Hepatocyte (in vitro differentiated cells): ENCODE data around the gene PGP. TPM values are rescaled to one million over a fixed set of nuclear protein-coding genes. Genes with fewer than 3 reads are reported as not detected.

ENCODE experiments used
- DNase-seq: peaks from one replicate; pipeline ENCODE4 v3.0.0-alpha.2; 2016; ENCODE audit warnings: low spot score
- H2AFZ ChIP-seq: fragments of 200-600 bp; sonication (generic); 2 replicates; pipeline ENCODE4 v1.6.0; 2016; ENCODE audit warnings: antibody characterized with exemption, mild to moderate bottlenecking
- H3K27ac ChIP-seq: fragments of 200-600 bp; sonication (generic); 2 replicates; pipeline ENCODE4 v1.5.1; 2016; ENCODE audit warnings: mild to moderate bottlenecking
- H3K27me3 ChIP-seq: fragments of 200-600 bp; sonication (generic); 2 replicates; pipeline ENCODE4 v1.6.1; 2016
- H3K36me3 ChIP-seq: fragments of 200-600 bp; sonication (generic); replicated peaks from 2 replicates; pipeline ENCODE4 v1.5.1; 2016; ENCODE audit warnings: low read depth; ENCODE audit not compliant: insufficient read depth
- H3K4me1 ChIP-seq: fragments of 200-600 bp; sonication (generic); 2 replicates; pipeline ENCODE4 v1.5.1; 2016; ENCODE audit warnings: mild to moderate bottlenecking, moderate library complexity; ENCODE audit not compliant: insufficient read depth
- H3K4me2 ChIP-seq: fragments of 200-600 bp; sonication (generic); 2 replicates; pipeline ENCODE4 v1.6.0; 2016
- H3K4me3 ChIP-seq: fragments of 200-600 bp; sonication (generic); 2 replicates; pipeline ENCODE4 v1.5.1; 2016; ENCODE audit warnings: mild to moderate bottlenecking
- H3K79me2 ChIP-seq: fragments of 200-600 bp; sonication (generic); 2 replicates; pipeline ENCODE4 v1.6.0; 2017; ENCODE audit warnings: mild to moderate bottlenecking
- H3K9me2 ChIP-seq: fragments of 200-600 bp; sonication (generic); replicated peaks from 2 replicates; pipeline ENCODE4 v1.6.0; 2017; ENCODE audit warnings: mild to moderate bottlenecking; ENCODE audit not compliant: insufficient read depth
- H3K9me3 ChIP-seq: fragments of 200-600 bp; sonication (generic); 2 replicates; pipeline ENCODE4 v1.5.1; 2016; ENCODE audit warnings: low read depth, mild to moderate bottlenecking
- H4K20me1 ChIP-seq: fragments of 200-600 bp; sonication (generic); 2 replicates; pipeline ENCODE4 v1.6.0; 2016; ENCODE audit warnings: mild to moderate bottlenecking; ENCODE audit not compliant: insufficient read depth, poor library complexity, severe bottlenecking
- CTCF ChIP-seq: fragments of 200-600 bp; sonication (generic); IDR thresholded peaks from 2 replicates; pipeline ENCODE4 v1.5.1; 2016; ENCODE audit warnings: antibody characterized with exemption, mild to moderate bottlenecking; ENCODE audit not compliant: poor library complexity
- EZH2 ChIP-seq: fragments of 200-600 bp; sonication (generic); IDR thresholded peaks from 2 replicates; pipeline ENCODE4 v1.6.1; 2016; ENCODE audit warnings: antibody characterized with exemption, mild to moderate bottlenecking, borderline replicate concordance
- EZH2phosphoT487 ChIP-seq: fragments of 200-600 bp; sonication (generic); IDR thresholded peaks from one replicate; pipeline ENCODE4 v1.6.1; 2018; ENCODE audit warnings: antibody characterized with exemption, mild to moderate bottlenecking, low read depth, moderate library complexity; ENCODE audit not compliant: unreplicated experiment, severe bottlenecking
- WGBS: methylation state at CpG from one replicate; pipeline ENCODE4 v1.1.6; 2016; ENCODE audit warnings: low lambda C conversion rate; ENCODE audit errors: missing lambda C conversion rate; 5-methylcytosine and 5-hydroxymethylcytosine counted together
- polyA plus RNA-seq: library from polyadenylated mRNA; unstranded; fragments of >200 nt; fragmentation: Nextera tagmentation; extraction: Ambion mirVana; gene quantifications from 2 replicates; pipeline ENCODE4 v1.2.1, GENCODE V29; 2016
- total RNA-seq: library from RNA; depleted of rRNA; stranded (reverse); fragments of >200 nt; gene quantifications from 2 replicates; pipeline ENCODE4 v1.2.3, GENCODE V29; 2014

Gene PGP
- total and polyA plus RNA-seq, 2 experiments from 2014 or later: 20.6 to 38.0 TPM

- no peak for TF ChIP-seq CTCF
- no peak for TF ChIP-seq EZH2
- peak; percentile 59 for TF ChIP-seq EZH2phosphoT487
- Histone ChIP-seq H3K27ac (no peak within 1 kb of the TSS), H3K36me3 (no peaks in the 10 kb centered on the region), H3K9me3 (no peaks in the 10 kb centered on the region), H3K79me2 (no peaks in the 10 kb centered on the region), H3K4me2 (peak within 1 kb of the TSS; percentile 87), H3K4me1 (peaks cover 16% of the 10 kb centered on the region), H3K4me3 (peak within 1 kb of the TSS; percentile 23), H3K27me3 (peaks cover 26% of the 10 kb centered on the region), H3K9me2 (no peaks in the 10 kb centered on the region), H2AFZ (no peak within 1 kb of the TSS), H4K20me1 (peaks cover 14% of the 10 kb centered on the region)
- DNase-seq: peak; percentile 59
- WGBS: 6% methylated on average over 43 of the region's 64 CpGs
Measured at GRCh38 chr16:2236337-2237101, 21.9 kb upstream of the PGP start, which contains the start of gene DNASE1L2. DNASE1L2 (plus strand) TSS chr16:2236444; CDS start chr16:2236817, 373 bp downstream.

DNA sequence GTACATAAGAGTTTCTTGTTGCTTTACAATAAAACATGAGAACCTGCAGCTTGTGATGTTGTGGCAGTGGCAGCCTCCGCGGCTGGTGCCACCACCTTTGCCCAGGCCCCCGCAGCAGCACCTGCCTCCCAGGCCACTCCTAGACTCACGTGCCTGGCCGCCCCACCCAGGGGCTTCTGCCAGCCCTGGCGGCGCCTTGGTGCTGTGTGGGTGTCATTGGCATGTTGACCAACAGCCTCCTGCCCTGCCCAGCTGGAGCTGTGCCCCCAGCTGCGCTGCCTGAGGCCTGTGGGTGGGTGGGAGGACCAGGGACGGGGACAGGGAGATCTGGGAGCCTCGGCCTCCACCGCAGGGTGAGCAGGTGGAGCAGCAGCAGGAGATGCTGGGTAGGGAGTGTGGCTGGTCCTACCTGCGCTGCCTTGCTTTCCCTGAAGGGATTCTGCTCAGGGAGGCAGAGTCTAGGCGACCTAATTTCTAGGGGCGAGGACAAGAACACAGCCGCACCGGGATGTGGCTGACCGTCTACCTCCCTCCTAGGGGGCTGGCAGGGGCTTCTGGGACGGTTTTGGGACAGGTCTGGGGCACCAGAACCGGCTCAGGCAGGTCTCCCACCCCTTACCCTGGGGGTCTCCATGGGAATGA lies 21.2 kb upstream of the PGP start:
- Histone ChIP-seq H3K27ac (no peak overlapping the region), H3K79me2 (no peaks in the 10 kb centered on the region), H3K4me3 (no peak overlapping the region), H3K4me1 (peaks cover 16% of the 10 kb centered on the region), H4K20me1 (peaks cover 14% of the 10 kb centered on the region), H3K36me3 (no peaks in the 10 kb centered on the region), H3K9me2 (no peaks in the 10 kb centered on the region), H3K9me3 (no peaks in the 10 kb centered on the region), H2AFZ (no peak overlapping the region), H3K27me3 (peaks cover 26% of the 10 kb centered on the region), H3K4me2 (peak overlapping the region; percentile 87)
- 85% methylated on average over 18 of the region's 19 CpGs for WGBS
- TF ChIP-seq EZH2phosphoT487: no peak
- no peak for TF ChIP-seq CTCF
- no peak for TF ChIP-seq EZH2
- DNase-seq: no peak

DNA sequence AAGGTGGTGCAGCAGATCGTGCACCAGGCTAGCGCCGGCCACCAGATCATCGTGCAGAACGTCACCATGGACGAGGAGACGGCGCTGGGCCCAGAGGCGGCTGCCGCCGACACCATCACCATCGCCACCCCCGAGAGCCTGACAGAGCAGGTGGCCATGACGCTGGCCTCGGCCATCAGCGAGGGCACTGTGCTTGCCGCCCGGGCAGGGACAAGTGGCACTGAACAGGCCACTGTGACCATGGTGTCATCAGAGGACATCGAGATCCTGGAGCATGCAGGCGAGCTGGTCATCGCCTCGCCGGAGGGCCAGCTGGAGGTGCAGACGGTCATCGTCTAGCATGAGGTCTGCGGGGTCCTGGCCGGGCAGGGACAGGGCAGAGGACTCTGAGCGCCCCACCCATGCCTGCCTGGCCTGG lies 20.6 kb upstream of the PGP start:
- H3K4me2 ChIP-seq: no peak overlapping the region
- no peak overlapping the region for H3K27ac ChIP-seq
- H4K20me1 ChIP-seq: peaks cover 14% of the 10 kb centered on the region
- H3K4me3 ChIP-seq: no peak overlapping the region
- no peak overlapping the region for H2AFZ ChIP-seq
- peaks cover 26% of the 10 kb centered on the region for H3K27me3 ChIP-seq
- no peak for DNase-seq
- 97% methylated on average over 27 of the region's 28 CpGs for WGBS
- H3K9me2 ChIP-seq: no peaks in the 10 kb centered on the region
- no peaks in the 10 kb centered on the region for H3K9me3 ChIP-seq
- no peaks in the 10 kb centered on the region for H3K36me3 ChIP-seq
- TF ChIP-seq EZH2phosphoT487 (no peak), EZH2 (no peak), CTCF (no peak)
- H3K79me2 ChIP-seq: no peaks in the 10 kb centered on the region
- H3K4me1 ChIP-seq: peaks cover 16% of the 10 kb centered on the region
